Body of pancreas (tissue), 4 donors: ENCODE measurements around the gene GREB1.

Experiments used
- CTCF ChIP-seq, 7 experiments: fragments of 450-650 bp in 4 of 7; fragments of 200-600 bp in 3 of 7; sonication (generic) in 3 of 7; IDR thresholded peaks; one replicate each; pipeline ENCODE4 v1.5.1; 2016 to 2019; ENCODE audit warnings: antibody characterized with exemption in 7 of 7
- POLR2A ChIP-seq, 3 donors: fragments of 450-650 bp; IDR thresholded peaks; one replicate each; pipeline ENCODE4 v1.6.1; 2016; ENCODE audit warnings: antibody characterized with exemption in 3 of 3, mild to moderate bottlenecking in 2 of 3

- TF ChIP-seq POLR2A (IDR thresholded peaks at IDR 0.05) (no peak), CTCF (IDR thresholded peaks at IDR 0.05) (no peak)
Observed at GRCh38 chr2:11672407-11672806, 138.6 kb downstream of the GREB1 start.
